GM10248 (cell line): Measurements from ENCODE around the gene PRR5L.

Source experiments
- CTCF ChIA-PET: fragments of 300-600 bp; sonication (Branson Sonifier 250); formaldehyde crosslinking; extraction: SDS; loops from one replicate; lab custom pipeline; 2021; ENCODE audit warnings: antibody characterized with exemption; lab: Yijun Ruan, JAX
- POLR2A ChIA-PET: fragments of 350-650 bp; sonication (Branson Sonifier 250); formaldehyde crosslinking; extraction: SDS; loops from one replicate; lab custom pipeline; 2020; ENCODE audit warnings: antibody characterized with exemption; lab: Yijun Ruan, JAX
- DNase-seq: peaks from one replicate; pipeline ENCODE4 v3.0.0; 2012; ENCODE audit errors: extremely low spot score
- TF ChIP-seq, protein P1 (sequence below): IDR thresholded peaks from 2 replicates; pipeline ENCODE4 v1.5.1; 2012; ENCODE audit warnings: mild to moderate bottlenecking, low read depth; ENCODE audit errors: extremely low read depth, missing control alignments, control extremely low read depth

Gene PRR5L

DNA sequence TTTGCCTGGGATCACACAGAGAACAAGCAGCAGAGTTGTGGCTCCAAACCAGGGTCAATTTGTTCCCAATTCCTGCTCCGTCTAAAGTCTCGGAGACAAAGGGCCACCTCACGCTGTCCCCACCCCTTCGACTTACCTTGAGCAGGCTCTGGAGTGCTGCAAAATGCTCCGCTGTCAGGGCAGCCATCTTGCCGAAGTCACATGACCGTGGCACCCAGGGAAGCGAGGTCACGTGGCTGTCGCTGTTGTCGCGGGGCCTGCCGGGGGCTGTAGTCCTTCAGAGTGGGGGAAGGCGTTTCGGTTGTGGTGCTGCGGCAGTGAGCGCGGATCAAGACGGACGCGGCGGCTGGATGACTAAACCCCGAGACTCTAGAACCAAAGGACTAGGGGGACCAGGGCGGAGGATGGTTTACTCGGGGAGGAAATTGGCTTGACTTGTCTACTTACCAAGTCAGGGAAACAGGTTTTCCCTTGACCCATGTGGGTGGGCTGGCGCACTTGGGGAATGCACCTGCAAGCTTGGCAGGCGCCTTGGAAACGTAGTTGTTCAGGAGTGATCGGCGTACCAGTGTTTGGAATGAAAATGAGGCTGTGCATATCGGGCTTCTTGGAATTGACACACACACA is 6.7 kb upstream of the PRR5L start, which contains the start of gene COMMD9:
Gene COMMD9 (minus strand): TSS at position 199 of the 627 bp plus-strand sequence. CDS start 12 bp downstream, at position 187.
- ChIA-PET POLR2A (no interaction called here), CTCF (interaction anchor here (0.8 to 10.3 kb wide), 11 partner anchors 8 to 455 kb away, joined by 3 to 185 read pairs (median 6); partner anchors contain the start of gene TRAF6)
- TF ChIP-seq, protein P1, sequence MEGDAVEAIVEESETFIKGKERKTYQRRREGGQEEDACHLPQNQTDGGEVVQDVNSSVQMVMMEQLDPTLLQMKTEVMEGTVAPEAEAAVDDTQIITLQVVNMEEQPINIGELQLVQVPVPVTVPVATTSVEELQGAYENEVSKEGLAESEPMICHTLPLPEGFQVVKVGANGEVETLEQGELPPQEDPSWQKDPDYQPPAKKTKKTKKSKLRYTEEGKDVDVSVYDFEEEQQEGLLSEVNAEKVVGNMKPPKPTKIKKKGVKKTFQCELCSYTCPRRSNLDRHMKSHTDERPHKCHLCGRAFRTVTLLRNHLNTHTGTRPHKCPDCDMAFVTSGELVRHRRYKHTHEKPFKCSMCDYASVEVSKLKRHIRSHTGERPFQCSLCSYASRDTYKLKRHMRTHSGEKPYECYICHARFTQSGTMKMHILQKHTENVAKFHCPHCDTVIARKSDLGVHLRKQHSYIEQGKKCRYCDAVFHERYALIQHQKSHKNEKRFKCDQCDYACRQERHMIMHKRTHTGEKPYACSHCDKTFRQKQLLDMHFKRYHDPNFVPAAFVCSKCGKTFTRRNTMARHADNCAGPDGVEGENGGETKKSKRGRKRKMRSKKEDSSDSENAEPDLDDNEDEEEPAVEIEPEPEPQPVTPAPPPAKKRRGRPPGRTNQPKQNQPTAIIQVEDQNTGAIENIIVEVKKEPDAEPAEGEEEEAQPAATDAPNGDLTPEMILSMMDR: no peak

GRCh38 chr11:36292311-36292722 is 3.8 kb upstream of the PRR5L start:
- TF ChIP-seq, protein P1: peak; percentile 53
- peak; percentile 77 for DNase-seq
- CTCF ChIA-PET: interaction anchor here (0.6 to 10.3 kb wide), 48 partner anchors 10 to 1114 kb away, joined by 3 to 185 read pairs (median 5); partner anchors contain the start of gene TRAF6
- POLR2A ChIA-PET: no interaction called here

More for the DNA sequence above, 6.7 kb upstream of the PRR5L start, which contains the start of gene COMMD9:
- peak; percentile 94 for DNase-seq

DNA sequence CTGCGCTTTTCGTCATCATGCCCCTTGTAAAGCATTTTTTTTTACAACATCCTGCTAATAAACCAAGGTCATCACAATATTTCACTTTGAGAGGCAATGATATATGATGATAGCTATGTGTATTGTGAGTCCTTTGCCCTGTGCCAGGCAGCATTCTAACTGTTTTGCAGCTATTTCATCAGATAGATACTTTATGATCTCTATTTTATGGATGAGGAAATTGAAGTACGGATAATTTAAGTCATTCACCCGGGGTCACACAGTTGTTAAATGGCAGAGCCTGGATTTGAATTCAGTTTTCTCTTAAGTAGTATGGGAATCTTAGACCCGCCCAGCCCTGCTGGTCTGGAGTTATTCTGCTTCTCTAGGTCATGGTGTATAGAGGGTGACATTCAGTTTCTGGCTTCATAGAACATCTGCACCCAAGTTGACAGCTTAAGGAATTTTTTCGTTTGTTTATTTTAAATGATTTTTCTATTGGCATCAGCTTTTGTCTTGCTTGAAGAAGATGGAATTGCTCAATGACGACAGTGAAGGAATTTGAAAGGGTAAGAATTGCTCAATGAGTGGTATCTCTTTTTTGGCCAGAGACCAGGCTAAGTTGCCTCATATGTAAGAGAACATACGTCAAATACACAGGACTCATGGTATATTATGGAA is 926 bp downstream of the PRR5L start:
- POLR2A ChIA-PET: no interaction called here
- TF ChIP-seq, protein P1: no peak
- CTCF ChIA-PET: interaction anchor here (1.1 to 10.3 kb wide), 5 partner anchors 18 to 450 kb away, joined by 3 to 185 read pairs (median 14); no protein-coding TSS in a partner anchor
- no peak for DNase-seq

GRCh38 chr11:36300650-36301049 is 4.6 kb downstream of the PRR5L start:
- ChIA-PET CTCF (interaction anchor here (1.9 to 5.2 kb wide), 4 partner anchors 9 to 192 kb away, joined by 7 to 29 read pairs (median 14); no protein-coding TSS in a partner anchor), POLR2A (no interaction called here)
- DNase-seq: no peak
- TF ChIP-seq, protein P1: no peak

DNA sequence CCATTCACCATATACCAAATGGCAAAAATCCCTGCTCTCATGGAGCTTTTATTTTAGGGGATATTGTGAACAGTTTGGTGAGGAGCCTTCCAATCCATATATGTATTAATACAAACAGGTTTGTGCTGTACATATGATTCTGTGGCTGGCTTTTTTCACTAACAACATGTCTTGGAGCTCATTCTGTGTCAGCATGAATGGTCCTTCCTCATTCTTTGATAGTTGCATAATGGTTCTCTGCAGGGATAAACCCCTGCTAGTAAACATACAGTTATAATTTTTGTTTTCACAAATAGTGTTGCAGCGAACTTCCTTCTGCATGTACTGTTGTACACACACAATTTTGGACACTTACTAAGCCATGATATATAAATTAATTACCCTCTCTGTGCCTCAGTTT is 8.3 kb downstream of the PRR5L start:
- DNase-seq: no peak
- POLR2A ChIA-PET: no interaction called here
- CTCF ChIA-PET: interaction anchor here (1.1 to 5.2 kb wide), 5 partner anchors 12 to 204 kb away, joined by 3 to 29 read pairs (median 4); no protein-coding TSS in a partner anchor
- TF ChIP-seq, protein P1: no peak

DNA sequence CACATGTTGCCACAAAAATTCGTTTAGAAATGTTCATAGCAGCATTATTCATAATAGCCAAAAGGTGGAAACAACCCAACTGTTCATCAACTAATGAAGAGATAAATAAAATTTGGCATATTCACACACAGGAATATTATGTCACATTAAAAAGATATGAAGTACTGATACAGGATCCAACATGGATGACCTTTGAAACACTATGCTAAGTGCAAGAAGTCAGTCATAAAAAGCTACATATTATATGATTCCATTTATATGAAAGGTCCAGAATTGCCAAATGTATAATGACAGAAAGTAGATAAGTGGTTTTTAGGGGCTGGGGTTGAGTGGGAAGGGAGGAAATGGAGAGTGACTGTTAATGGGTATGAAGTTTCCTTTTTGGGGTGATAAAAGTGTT is 9.0 kb downstream of the PRR5L start:
- DNase-seq: no peak
- CTCF ChIA-PET: interaction anchor here (1.0 to 1.8 kb wide), 2 partner anchors 174 to 188 kb away, joined by 3 to 6 read pairs; no protein-coding TSS in a partner anchor
- TF ChIP-seq, protein P1: no peak
- POLR2A ChIA-PET: no interaction called here
